ENCODE measurements around the gene SDHA. TPM values are rescaled to one million over a fixed set of nuclear protein-coding genes. Genes with fewer than 3 reads are reported as not detected.
A peak's percentile ranks its signal among the peaks of the same experiment; 100 is the strongest.
"Not testable (repeated sequence)": the region's sequence is repeated elsewhere in the genome, so short reads cannot be mapped to it uniquely, and the experiment has no call there.

Gene SDHA
- total and polyA plus RNA-seq, 2 experiments from 2014 or later: 71.5 to 99.2 TPM

- H3K9me3 ChIP-seq (ENCODE audit: low read depth): no peaks in the 10 kb centered on the region
- no peak for TF ChIP-seq EZH2 (IDR thresholded peaks at IDR 0.05; ENCODE audit: insufficient read depth, poor library complexity, severe bottlenecking)
- no peaks in the 10 kb centered on the region for H3K4me1 ChIP-seq (ENCODE audit: insufficient read depth)
- DNase-seq: no peak
- no peak overlapping the region for H3K9ac ChIP-seq
- no peaks in the 10 kb centered on the region for H3K79me2 ChIP-seq (ENCODE audit: insufficient read depth)
- H3K36me3 ChIP-seq (ENCODE audit: low read depth): peaks cover 33% of the 10 kb centered on the region
- H2AFZ ChIP-seq: no peak overlapping the region
- H3K4me2 ChIP-seq (ENCODE audit: unreplicated experiment): no peak overlapping the region
- H3K27me3 ChIP-seq (replicated peaks; ENCODE audit: insufficient read depth): no peaks in the 10 kb centered on the region
- peaks cover 20% of the 10 kb centered on the region for H3F3A ChIP-seq (ENCODE audit: insufficient read depth)
- no peaks in the 10 kb centered on the region for H3K9me2 ChIP-seq (ENCODE audit: insufficient read depth)
- no peak overlapping the region for H3K4me3 ChIP-seq
- in situ Hi-C loops (cut with MboI): no loop called here
- WGBS, 2 experiments (ENCODE audit: low coverage in 1 of 2, low lambda C conversion rate in 2 of 2, missing lambda C conversion rate in 2 of 2): 72 to 82% methylated on average over 10 of the region's 10 CpGs
- no peaks in the 10 kb centered on the region for H4K20me1 ChIP-seq (ENCODE audit: insufficient read depth)
- no peak overlapping the region for H3K27ac ChIP-seq
Observed at GRCh38 chr5:252546-252945, 34.4 kb downstream of the SDHA start.

DNA sequence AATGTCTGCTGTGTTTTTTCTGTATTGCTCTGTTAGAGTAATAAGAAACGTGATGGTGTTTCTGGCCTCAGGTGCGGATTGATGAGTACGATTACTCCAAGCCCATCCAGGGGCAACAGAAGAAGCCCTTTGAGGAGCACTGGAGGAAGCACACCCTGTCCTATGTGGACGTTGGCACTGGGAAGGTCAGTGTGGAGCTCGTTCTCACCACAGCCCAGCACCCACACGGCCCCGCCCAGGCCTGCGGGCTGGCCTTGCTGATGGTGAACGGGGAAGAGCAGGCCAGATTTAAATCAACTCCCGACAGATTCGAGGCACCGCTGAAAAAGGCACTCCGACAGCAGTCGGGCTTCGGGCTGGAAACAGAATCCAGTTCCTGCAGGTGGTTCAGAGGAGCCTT lies 36.2 kb downstream of the SDHA start:
- H3K27ac ChIP-seq; H3K27me3 ChIP-seq (replicated peaks; ENCODE audit: insufficient read depth); H3K79me2 ChIP-seq (ENCODE audit: insufficient read depth); H2AFZ ChIP-seq; H3K9me3 ChIP-seq (ENCODE audit: low read depth); H3K4me3 ChIP-seq; in situ Hi-C loops (cut with MboI); H3K4me1 ChIP-seq (ENCODE audit: insufficient read depth); H3K4me2 ChIP-seq (ENCODE audit: unreplicated experiment); H4K20me1 ChIP-seq (ENCODE audit: insufficient read depth); H3K9me2 ChIP-seq (ENCODE audit: insufficient read depth); DNase-seq; H3K9ac ChIP-seq: not testable (repeated sequence)
- 91 to 95% methylated on average over 12 to 15 of the region's 15 CpGs for WGBS, 2 experiments (ENCODE audit: low coverage in 1 of 2, low lambda C conversion rate in 2 of 2, missing lambda C conversion rate in 2 of 2)
- peaks cover 27% of the 10 kb centered on the region for H3F3A ChIP-seq (ENCODE audit: insufficient read depth)
- peaks cover 24% of the 10 kb centered on the region for H3K36me3 ChIP-seq (ENCODE audit: low read depth)

DNA sequence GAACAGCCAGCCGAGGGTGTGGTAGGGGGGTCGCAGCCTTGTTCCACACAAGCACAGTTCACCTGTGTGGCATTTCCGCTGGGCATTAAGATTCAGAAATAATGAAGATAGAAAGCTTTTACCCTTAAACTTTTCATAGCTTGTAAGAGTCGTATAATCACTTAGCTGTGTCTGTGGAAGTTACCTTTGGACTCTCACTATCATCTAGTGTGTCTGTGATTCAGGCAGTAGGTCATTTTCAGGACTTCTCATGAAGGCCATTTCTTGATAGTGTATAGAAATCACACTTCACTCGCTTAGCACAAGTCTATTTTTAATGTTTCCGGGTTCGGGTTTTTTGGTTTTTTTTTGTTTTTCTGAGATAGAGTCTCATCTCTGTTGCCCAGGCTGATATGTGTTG lies 37.0 kb downstream of the SDHA start:
- peaks cover 27% of the 10 kb centered on the region for H3F3A ChIP-seq (ENCODE audit: insufficient read depth)
- H3K27ac ChIP-seq; H3K9me3 ChIP-seq (ENCODE audit: low read depth); H3K9ac ChIP-seq; H4K20me1 ChIP-seq (ENCODE audit: insufficient read depth); in situ Hi-C loops (cut with MboI); H3K4me1 ChIP-seq (ENCODE audit: insufficient read depth); H3K9me2 ChIP-seq (ENCODE audit: insufficient read depth); H3K4me2 ChIP-seq (ENCODE audit: unreplicated experiment); H3K4me3 ChIP-seq; H2AFZ ChIP-seq; H3K79me2 ChIP-seq (ENCODE audit: insufficient read depth); DNase-seq; H3K27me3 ChIP-seq (replicated peaks; ENCODE audit: insufficient read depth): not testable (repeated sequence)
- peaks cover 24% of the 10 kb centered on the region for H3K36me3 ChIP-seq (ENCODE audit: low read depth)
- WGBS, 2 experiments (ENCODE audit: low coverage in 1 of 2, low lambda C conversion rate in 2 of 2, missing lambda C conversion rate in 2 of 2): 85 to 86% methylated on average over 7 of the region's 7 CpGs

DNA sequence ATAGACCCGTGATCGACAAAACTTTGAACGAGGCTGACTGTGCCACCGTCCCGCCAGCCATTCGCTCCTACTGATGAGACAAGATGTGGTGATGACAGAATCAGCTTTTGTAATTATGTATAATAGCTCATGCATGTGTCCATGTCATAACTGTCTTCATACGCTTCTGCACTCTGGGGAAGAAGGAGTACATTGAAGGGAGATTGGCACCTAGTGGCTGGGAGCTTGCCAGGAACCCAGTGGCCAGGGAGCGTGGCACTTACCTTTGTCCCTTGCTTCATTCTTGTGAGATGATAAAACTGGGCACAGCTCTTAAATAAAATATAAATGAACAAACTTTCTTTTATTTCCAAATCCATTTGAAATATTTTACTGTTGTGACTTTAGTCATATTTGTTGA lies 38.2 kb downstream of the SDHA start:
- DNase-seq; H2AFZ ChIP-seq; H3K9ac ChIP-seq; H3K79me2 ChIP-seq (ENCODE audit: insufficient read depth); H3K9me3 ChIP-seq (ENCODE audit: low read depth); H3K4me1 ChIP-seq (ENCODE audit: insufficient read depth); H4K20me1 ChIP-seq (ENCODE audit: insufficient read depth); H3K9me2 ChIP-seq (ENCODE audit: insufficient read depth); H3K27ac ChIP-seq; H3K4me3 ChIP-seq; H3K4me2 ChIP-seq (ENCODE audit: unreplicated experiment); in situ Hi-C loops (cut with MboI); H3K27me3 ChIP-seq (replicated peaks; ENCODE audit: insufficient read depth): not testable (repeated sequence)
- WGBS, 2 experiments (ENCODE audit: low coverage in 1 of 2, low lambda C conversion rate in 2 of 2, missing lambda C conversion rate in 2 of 2): 98 to 99% methylated on average over 8 of the region's 8 CpGs
- Histone ChIP-seq H3K36me3 (ENCODE audit: low read depth) (peaks cover 24% of the 10 kb centered on the region), H3F3A (ENCODE audit: insufficient read depth) (peaks cover 27% of the 10 kb centered on the region)

- no peak for DNase-seq
- H3K4me2 ChIP-seq (ENCODE audit: unreplicated experiment): no peak overlapping the region
- no peaks in the 10 kb centered on the region for H4K20me1 ChIP-seq (ENCODE audit: insufficient read depth)
- H3K9me2 ChIP-seq (ENCODE audit: insufficient read depth): no peaks in the 10 kb centered on the region
- 97 to 98% methylated on average over 13 of the region's 13 CpGs for WGBS, 2 experiments (ENCODE audit: low coverage in 1 of 2, low lambda C conversion rate in 2 of 2, missing lambda C conversion rate in 2 of 2)
- H3K36me3 ChIP-seq (ENCODE audit: low read depth): peaks cover 24% of the 10 kb centered on the region
- H3K4me3 ChIP-seq: no peak overlapping the region
- no peaks in the 10 kb centered on the region for H3K27me3 ChIP-seq (replicated peaks; ENCODE audit: insufficient read depth)
- H2AFZ ChIP-seq: no peak overlapping the region
- peaks cover 28% of the 10 kb centered on the region for H3F3A ChIP-seq (ENCODE audit: insufficient read depth)
- no peak overlapping the region for H3K9ac ChIP-seq
- H3K27ac ChIP-seq: no peak overlapping the region
- H3K9me3 ChIP-seq (ENCODE audit: low read depth): no peaks in the 10 kb centered on the region
- H3K79me2 ChIP-seq (ENCODE audit: insufficient read depth): no peaks in the 10 kb centered on the region
- TF ChIP-seq EZH2phosphoT487 (IDR thresholded peaks at IDR 0.05; ENCODE audit: insufficient read depth, low read depth) (no peak), EZH2 (IDR thresholded peaks at IDR 0.05; ENCODE audit: insufficient read depth, poor library complexity, severe bottlenecking) (no peak)
- H3K4me1 ChIP-seq (ENCODE audit: insufficient read depth): no peaks in the 10 kb centered on the region
- in situ Hi-C loops (cut with MboI): no loop called here
Observed at GRCh38 chr5:257148-257547, 39.0 kb downstream of the SDHA start.

DNA sequence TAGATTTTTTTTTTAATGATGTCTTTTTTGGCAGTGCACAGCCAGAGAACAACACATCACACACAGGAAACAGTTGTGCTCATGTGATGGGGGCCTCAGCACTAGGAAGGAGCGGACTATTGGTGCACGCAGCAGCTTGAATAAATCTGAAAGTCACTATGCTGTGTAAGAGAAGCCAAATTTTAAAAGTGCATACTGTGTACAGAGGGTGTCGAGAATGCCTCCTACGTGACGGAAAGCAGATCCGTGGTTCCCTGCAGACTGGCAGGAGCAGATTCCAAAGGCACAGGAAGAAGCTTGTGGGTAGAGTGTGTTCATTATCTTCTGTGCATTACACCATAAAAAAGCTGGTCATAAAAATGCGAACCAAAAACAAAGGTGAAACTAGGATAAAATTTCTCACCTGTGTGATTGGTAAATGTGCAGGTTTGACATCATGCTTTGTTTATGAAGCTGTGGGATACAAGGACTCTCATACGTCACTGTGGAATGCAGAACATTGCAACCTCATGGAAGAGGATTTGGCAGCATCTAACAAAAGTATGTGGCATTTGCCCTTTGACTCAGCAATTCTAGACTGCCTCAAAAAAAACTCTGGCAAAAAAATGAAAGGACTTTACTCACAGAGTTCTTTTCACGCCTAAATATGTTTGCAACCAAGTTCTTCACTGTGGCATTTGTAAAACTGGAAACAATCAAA lies 45.3 kb downstream of the SDHA start:
- H3K9ac ChIP-seq: peak overlapping the region; percentile 65
- H4K20me1 ChIP-seq (ENCODE audit: insufficient read depth); H3K27me3 ChIP-seq (replicated peaks; ENCODE audit: insufficient read depth); H3K36me3 ChIP-seq (ENCODE audit: low read depth); H3F3A ChIP-seq (ENCODE audit: insufficient read depth); in situ Hi-C loops (cut with MboI); H2AFZ ChIP-seq; H3K4me3 ChIP-seq; H3K9me3 ChIP-seq (ENCODE audit: low read depth); H3K9me2 ChIP-seq (ENCODE audit: insufficient read depth); H3K79me2 ChIP-seq (ENCODE audit: insufficient read depth): not testable (repeated sequence)
- H3K4me2 ChIP-seq (ENCODE audit: unreplicated experiment): peak overlapping the region; percentile 50
- H3K27ac ChIP-seq: peak overlapping the region; percentile 80
- peak; percentile 93 for DNase-seq
- 73 to 76% methylated on average over 9 of the region's 9 CpGs for WGBS, 2 experiments (ENCODE audit: low coverage in 1 of 2, low lambda C conversion rate in 2 of 2, missing lambda C conversion rate in 2 of 2)
- H3K4me1 ChIP-seq (ENCODE audit: insufficient read depth): peaks cover 11% of the 10 kb centered on the region
